Measurements from ENCODE around the gene TAS2R20.

GRCh38 chr12:10957741-10958140 is 40.4 kb downstream of the TAS2R20 start:
- TF ChIP-seq CTCF (conservative IDR thresholded peaks at IDR 0.05) (no peak), ZFX (IDR thresholded peaks at IDR 0.05) (no peak)
